Activated CD8-positive, alpha-beta memory T cell treated with anti-CD3 and anti-CD28 coated beads for 4 hours (primary cell): ENCODE results near the gene GTF3C6.
"Not testable (repeated sequence)": the region's sequence is repeated elsewhere in the genome, so short reads cannot be mapped to it uniquely, and the experiment has no call there.

ENCODE experiments used
- DNase-seq, 2 donors: peaks; one replicate each; pipeline ENCODE4 v3.0.0-alpha.2; 2020; ENCODE audit warnings: low read depth in 2 of 2

The GTF3C6 gene

GRCh38 chr6:110958329-110959192, at the start of gene GTF3C6:
Gene GTF3C6, plus strand, starts transcription at chr6:110958706. Its CDS starts 64 bp downstream, at chr6:110958770.
- DNase-seq, result peak; percentile 82 to 87

- DNase-seq, result no peak
Observed at GRCh38 chr6:110930781-110931180, 27.7 kb upstream of the GTF3C6 start.

GRCh38 chr6:110933912-110934311, 24.6 kb upstream of the GTF3C6 start:
- DNase-seq, result no peak

- DNase-seq, result no peak
Observed at GRCh38 chr6:110934381-110934898, 24.1 kb upstream of the GTF3C6 start.

GRCh38 chr6:110935171-110935570, 23.3 kb upstream of the GTF3C6 start:
- DNase-seq, result no peak

GRCh38 chr6:110938171-110938570, 20.3 kb upstream of the GTF3C6 start:
- no peak for DNase-seq

GRCh38 chr6:110939429-110940200, 18.9 kb upstream of the GTF3C6 start:
- DNase-seq, result no peak

GRCh38 chr6:110944681-110945151, 13.8 kb upstream of the GTF3C6 start:
- DNase-seq, result peak in 1 of 2 donors; percentile 5

GRCh38 chr6:110946498-110946897, 12.0 kb upstream of the GTF3C6 start:
- no peak for DNase-seq

- DNase-seq, result no peak
Observed at GRCh38 chr6:110949679-110950285, 8.7 kb upstream of the GTF3C6 start.

- DNase-seq, result no peak
Observed at GRCh38 chr6:110950440-110950839, 8.1 kb upstream of the GTF3C6 start.

- no peak for DNase-seq
Observed at GRCh38 chr6:110951008-110951407, 7.5 kb upstream of the GTF3C6 start.

- DNase-seq, result no peak
Observed at GRCh38 chr6:110951986-110952794, 6.3 kb upstream of the GTF3C6 start.

GRCh38 chr6:110953633-110954303, 4.7 kb upstream of the GTF3C6 start:
- no peak for DNase-seq

- DNase-seq, result no peak
Observed at GRCh38 chr6:110960014-110960390, 1.5 kb downstream of the GTF3C6 start.

GRCh38 chr6:110962636-110963035, 4.1 kb downstream of the GTF3C6 start:
- DNase-seq, result not testable (repeated sequence)

GRCh38 chr6:110965629-110966229, 7.2 kb downstream of the GTF3C6 start:
- DNase-seq, result no peak

- not testable (repeated sequence) for DNase-seq
Observed at GRCh38 chr6:110968661-110969060, 10.2 kb downstream of the GTF3C6 start.

- no peak for DNase-seq
Observed at GRCh38 chr6:110971468-110971867, 13.0 kb downstream of the GTF3C6 start.

GRCh38 chr6:110976575-110976974, 18.1 kb downstream of the GTF3C6 start:
- no peak for DNase-seq
